Measurements from ENCODE around the gene THAP4.
"Not testable (repeated sequence)": the region's sequence is repeated elsewhere in the genome, so short reads cannot be mapped to it uniquely, and the experiment has no call there.

THAP4 gene

DNA sequence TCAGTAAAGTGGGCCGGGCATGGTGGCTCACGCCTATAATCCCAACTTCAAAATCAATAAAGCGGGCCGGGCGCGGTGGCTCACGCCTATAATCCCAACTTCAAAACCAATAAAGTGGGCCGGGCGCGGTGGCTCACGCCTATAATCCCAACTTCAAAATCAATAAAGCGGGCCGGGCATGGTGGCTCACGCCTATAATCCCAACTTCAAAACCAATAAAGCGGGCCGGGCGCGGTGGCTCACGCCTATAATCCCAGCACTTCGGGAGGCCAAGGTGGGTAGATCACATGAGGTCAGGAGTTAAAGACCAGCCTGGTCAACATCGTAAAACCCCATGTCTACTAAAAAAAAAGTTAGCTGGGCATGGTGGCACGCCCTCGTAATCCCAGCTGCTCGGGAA, 25.8 kb upstream of the THAP4 start:
- FAIRE-seq = not testable (repeated sequence)

DNA sequence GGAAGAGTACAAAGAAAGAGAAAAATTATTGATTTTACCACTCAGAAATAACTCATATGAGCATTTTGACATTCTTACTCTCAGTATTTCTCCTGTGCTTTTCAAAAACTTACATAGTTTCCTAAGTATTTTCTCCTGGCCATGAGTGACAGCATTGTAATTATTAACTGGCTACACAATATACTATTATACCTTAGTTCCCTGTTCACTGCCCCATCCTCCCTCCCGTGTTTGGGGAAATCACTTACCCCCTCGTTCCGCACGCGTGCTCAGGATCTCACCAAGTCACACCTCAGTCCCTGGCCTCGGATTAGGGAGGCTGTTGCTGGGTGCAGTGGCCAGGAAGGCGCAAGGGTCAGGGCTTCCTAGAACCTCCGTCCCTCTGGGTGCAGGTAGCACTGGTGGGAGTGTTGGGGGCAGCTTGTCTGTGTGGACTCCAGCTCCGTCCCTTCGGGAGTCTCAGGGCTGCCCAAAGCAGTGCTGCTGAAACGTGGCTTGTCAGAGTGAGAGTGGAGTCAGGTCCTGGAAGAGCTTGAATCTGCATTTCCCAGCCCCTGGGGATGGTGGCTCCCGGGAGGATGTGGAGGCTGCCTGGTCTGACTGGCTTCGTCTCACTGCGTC, 23.7 kb upstream of the THAP4 start:
- FAIRE-seq = no peak

DNA sequence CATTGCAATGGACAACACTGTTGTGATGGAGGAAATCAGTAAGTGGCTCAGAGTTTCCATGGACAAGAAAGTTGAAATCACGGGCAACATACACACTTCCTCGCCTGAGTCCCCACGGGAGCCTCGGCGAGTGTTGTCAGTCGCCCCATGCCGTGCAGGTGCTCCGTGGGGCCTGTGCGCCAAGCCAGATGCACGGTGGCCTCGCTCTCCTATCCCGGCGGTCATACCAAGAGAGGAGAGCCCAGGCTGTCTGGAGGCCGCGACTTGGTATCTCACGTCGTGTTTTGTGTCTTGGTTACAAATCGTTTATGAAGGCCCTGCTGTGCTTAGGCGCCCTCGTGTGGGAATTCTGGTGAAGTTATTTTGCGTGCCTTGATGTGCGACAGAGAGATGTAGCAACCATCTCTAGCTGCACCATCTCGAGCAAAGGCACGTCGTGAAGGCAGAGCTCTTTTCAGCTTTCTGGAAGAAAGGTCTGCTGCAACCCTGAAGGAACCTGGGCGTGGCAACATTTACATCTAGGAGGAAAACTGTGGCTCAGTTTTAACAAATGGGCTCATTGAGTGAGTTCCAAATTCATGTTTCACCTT, 22.3 kb upstream of the THAP4 start:
- peak; percentile 81 for FAIRE-seq

DNA sequence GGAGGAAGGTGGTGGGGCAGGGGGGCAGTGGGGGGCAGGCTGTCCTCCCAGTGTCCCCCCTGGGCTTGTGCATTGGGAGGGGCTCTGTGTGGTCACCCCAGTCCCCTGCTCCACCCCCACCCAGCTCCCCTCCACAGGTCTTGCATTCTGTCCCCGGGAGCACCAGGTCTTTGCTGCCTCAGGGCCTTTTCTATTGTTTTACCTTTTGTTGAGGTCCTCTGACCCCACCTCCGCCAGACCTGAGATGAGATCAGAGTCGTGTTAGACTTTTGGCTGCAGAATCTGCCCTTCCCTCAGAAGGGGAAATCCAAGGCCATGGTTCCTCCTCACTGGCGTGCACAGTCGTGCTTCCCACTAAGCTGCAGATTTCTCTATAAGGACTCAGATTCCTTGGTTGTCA, 21.3 kb upstream of the THAP4 start:
- FAIRE-seq = no peak

DNA sequence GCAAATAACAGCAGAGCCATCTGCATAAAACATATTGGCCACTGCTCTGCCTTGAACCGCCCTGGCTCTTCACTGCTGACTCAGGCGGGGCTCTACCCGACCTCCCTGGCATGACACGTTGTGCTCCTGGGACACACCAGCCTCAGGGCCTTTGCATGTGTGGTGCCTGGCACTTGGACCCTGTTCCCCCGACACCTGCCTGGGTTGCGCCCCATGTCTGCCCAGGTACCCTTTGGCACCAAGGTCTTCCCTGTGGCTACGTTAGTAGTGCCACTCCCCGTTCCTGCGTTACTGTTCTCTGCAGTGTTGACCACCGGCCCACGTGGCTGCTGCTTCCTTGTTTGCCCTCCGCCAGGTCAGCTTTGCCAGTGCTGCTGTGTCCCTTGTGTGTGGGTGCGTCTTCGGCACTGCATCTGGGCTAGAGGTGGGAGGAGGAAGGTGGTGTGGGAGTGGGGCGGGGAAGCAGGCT, 20.9 kb upstream of the THAP4 start:
- FAIRE-seq = no peak

DNA sequence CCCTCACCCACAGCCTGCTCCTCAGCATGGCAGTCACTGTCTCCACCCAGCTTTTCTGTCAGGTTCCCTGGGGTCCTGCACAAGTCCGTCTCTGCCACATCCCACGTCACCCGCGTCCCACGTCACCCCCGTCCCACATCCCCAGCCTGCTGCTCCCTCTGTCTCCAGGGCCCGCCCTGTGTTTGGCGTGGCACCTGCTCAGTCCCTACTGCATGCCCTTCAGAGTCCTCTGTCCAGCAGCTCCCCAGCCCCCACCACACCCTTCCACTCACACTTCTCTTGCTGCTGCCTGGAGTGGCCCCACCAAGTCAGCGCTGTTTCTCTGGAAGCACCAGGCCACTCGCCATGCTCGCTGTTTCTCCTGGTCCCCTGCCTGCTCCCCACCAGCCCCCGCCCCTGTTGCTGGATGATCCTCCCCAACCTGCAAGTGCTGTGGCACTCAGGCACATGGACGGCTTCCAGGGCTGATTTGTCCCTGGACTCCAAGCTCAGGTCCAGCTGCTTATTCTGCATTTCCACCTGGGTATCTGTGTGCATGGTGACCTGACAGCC, 19.3 kb upstream of the THAP4 start:
- FAIRE-seq = no peak

DNA sequence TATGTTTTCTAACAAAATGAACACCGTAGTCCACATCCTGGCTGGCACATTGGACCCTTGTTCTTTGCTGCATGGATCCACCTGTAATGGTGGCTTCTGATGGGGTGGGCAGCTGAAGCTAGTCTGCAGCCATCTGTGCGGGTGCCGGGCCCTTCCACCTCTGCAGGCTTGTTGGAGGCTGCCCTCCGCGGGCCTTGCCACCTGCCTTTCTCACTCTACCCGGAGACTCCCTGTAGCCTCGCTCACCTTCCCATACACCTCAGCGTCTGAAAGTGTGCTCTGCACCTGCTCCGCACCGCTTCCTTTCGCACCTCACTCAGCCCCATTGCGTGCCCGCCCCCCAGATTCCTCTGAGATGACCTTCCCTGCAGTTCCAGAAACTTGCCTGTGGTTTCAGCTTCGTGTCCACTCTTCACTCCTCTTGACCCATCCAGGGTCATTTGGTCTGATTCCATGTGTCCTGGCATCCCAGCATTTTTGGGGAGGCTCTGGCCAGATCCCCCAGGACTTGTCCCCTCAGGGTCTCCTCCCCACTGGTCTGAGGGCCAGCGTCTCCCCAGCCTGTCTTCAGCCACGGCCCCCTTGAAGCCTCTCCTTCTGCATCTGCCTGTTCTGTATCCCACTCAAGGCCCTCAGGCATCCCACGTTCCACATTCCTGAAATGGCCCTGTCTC, 18.7 kb upstream of the THAP4 start:
- FAIRE-seq = no peak

DNA sequence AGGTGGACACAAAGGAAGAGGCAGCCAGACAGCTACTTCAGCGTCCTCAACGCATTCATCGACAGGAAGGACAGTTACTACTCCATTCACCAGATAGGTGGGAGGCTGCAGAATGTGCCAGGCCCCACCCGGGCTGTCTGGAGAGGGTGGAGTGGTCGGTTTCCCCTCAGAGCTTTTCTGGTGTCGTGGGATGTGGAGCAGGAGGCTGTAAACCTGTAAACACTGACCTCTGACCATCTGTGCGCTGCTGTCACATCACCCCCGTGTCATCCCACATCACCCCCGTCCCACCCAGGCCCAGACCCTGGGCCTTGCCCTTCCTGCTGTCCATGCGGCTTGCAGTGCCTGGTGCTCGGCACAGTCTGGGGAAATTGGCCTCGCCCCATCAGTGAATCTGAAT, 17.6 kb upstream of the THAP4 start:
- no peak for FAIRE-seq

DNA sequence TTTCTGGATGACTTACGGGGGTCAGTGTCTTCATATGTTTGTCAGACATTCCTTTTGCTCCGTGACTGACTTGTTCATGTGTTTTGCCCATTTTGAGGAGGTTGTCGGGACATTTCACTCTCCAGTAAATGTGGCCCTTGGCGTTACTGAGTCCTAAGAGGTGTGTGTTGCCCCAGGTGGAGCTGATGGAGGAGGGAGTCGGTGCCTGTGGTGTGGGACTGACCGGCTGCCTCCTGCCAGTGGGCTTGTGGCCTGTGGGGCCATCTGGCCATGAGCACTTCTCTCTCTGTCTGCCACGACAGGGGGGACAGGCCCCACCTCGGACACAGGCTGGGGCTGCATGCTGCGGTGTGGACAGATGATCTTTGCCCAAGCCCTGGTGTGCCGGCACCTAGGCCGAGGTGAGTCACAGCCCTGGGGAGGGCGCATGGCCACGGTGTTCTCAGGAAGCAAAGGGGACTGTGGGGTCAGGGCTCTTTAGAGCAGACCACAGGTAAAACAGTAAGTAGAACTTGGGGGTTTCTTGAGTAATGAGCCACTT, 16.3 kb upstream of the THAP4 start:
- no peak for FAIRE-seq

DNA sequence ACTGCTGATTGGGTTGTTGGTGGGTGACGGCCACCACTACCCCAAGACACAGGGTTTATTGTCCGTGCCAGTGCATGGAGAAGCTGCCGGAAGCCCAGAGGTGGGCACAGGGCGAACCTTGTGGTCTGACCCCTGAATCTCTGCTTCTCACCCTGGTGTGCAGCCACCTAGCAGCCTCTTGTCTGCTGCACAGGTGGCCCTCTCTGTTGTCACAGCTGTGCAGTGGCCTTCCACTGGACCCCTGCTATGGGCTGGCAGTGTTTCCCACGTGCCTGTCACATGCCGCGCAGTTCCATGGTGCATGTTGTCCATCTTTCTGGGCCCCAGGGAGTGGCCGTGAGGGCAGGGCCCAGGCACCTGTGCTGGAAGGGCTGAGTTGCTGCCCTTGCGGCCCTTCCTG, 15.8 kb upstream of the THAP4 start:
- no peak for FAIRE-seq

DNA sequence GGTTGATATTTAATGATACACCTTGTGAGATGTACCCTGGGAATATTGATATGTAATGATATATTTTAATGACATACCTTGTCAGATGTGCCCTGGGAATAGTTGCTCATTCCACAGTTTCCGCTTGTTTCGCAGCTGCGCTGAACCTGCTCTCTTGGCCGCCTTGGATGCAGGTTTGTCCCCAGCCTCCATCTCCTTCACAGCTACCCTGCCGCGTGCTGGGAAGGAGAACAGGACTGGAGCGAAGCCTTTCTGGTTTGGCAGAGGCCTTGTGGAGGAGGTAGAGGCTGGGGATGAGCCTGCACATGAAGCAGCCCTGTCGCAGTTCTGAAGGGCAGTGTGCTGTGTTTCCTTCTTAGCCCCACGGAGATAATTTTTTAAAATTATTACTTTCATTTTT, 15.2 kb upstream of the THAP4 start:
- no peak for FAIRE-seq

DNA sequence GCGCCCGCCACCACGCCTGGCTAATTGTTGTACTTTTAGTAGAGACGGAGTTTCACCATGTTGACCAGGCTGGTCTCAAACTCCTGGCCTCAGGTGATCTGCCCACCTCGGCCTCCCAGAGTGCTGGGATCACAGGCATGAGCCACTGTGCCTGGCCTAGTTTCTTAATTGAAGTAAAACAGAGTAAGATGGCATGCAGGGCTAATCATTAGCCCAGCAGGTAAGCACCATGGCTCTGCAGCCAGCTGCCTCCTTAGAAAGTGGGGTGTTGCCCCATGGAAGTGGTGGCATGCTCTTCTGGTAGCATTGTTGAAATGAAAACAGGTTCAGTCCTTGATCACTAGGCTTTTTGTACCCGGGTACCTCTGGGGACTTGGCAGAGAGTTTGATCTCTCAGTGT, 13.0 kb upstream of the THAP4 start:
- FAIRE-seq = no peak

DNA sequence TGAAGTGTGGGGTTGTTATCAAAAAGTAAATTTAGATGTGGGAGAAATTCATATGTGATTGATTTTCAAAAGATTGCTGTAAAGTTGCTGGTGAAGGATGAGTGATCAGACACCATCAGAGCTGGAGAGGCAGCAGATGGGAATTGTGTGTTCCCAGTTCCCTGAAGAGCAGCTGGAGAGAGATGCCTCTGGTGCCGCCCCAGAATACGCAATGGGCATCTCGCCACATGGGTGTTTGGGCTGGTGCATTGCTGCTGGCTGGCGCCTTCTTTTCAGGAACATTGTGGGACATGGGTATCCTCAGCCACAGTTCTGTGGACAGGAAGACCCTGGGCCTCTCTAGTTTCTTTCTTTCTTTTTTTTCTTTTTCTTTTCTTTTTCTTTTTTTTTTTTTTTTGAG, 12.4 kb upstream of the THAP4 start:
- FAIRE-seq = no peak

DNA sequence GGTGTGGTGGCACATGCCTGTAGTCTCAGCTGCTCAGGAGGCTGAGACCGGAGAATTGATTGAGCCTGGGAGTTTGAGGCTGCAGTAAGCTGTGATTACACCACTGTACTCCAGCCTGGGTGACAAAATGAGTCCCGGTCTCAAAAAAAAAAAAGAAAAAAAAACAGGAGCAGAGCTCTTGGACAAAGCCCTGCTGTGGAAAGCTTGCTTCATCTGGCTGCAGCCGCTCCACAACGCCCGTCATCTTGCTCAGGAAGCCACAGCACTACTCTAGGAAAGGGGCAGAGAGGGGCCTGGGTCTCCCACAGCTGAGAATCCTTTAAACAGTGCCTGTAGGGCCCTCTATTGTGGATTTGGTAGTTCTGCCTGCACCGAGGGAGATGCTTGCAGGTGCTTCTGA, 11.5 kb upstream of the THAP4 start:
- no peak for FAIRE-seq

DNA sequence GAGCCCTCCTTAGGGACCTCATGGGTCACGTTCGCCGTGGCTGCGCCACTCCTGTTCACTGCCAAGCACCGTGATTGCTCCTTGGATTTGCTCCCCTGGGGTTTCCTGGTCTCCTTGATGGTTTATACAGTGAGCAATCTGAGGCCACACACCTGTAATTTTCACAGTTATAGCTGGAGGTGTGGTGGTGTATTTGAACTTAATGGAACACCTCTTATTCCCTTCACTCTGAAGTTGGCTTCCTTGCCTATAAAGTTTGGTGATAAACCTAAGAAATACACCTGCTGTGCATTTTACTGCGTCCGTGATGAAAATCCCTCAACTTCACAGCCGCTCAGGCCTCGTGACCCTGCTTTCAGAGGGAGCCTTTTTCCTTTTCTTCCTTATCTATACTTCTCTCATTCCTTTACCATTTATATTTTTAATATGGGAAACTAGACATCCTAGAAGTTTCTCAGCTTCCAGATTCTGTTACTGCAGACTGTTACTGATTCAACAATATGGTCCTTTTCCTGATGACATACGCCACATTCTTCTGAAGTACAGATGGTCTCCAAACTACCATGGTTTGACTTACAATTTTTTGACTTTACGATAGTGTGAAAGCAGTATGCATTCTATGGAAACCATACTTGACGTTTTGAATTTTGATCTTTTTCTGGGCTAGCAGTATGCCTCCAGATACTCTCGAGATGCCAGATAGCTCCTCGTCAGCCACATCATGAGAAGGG, 9.1 kb upstream of the THAP4 start:
- FAIRE-seq = no peak

DNA sequence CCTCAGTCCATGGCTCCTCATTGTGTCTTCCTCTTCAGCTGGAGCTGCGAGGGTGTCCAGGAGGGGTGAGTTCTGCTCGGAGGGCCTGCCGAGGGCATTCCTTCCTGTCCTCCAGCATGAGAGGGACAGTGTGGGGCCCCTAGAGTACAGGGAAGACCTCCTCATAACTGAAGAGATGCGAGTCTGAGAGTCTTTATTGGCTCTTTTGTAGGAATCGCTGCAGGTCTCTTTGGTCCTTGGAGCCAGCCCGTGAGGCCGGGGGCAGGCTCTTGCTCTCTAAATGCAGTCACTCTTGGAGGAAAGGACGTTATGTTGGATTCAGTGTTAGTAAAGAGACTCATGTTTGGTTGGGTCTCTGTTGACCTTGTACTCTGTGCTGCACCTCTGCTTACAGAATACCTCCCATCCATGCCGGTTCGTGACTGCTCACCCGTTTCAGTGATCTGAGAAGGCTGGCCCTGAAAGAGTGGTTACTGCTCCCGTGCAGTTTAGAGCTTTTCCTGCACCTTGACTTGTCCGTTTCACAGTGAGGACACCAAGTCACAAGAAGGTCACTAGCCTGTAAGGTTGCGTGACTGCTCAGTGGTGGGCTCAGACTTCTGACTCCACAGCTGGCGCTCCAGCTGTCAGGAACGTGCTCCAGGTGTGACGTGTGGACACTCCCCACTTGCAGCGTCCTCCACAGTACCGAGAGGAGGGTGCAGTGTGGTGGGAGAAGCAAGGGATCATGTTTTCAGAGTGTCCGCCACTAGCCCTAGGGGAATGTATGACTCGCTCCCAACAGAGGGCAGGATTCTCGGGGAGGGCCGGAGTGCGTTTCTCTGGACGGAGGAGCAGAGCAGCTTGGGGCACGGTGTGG, 8.3 kb upstream of the THAP4 start:
- no peak for FAIRE-seq

DNA sequence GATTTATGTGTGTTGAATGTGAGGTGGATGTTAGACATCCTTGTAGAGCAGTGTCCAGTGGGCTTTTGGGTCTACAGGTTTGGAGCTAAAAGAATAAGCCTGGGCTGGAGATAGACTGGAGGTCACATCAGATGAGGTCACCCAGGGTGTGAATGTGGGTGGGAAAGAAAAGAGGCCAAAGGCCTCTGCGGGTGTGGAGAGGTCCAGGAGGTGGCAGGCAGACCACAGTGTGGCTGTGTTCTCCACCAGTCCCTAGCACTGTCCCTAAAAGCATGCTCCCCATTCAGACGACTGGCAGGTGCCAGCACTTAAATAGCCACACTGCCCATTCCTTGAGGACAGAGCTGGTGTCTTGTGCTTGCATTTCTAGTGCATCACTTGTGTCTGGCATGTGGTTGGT, 4.7 kb upstream of the THAP4 start:
- FAIRE-seq = no peak

DNA sequence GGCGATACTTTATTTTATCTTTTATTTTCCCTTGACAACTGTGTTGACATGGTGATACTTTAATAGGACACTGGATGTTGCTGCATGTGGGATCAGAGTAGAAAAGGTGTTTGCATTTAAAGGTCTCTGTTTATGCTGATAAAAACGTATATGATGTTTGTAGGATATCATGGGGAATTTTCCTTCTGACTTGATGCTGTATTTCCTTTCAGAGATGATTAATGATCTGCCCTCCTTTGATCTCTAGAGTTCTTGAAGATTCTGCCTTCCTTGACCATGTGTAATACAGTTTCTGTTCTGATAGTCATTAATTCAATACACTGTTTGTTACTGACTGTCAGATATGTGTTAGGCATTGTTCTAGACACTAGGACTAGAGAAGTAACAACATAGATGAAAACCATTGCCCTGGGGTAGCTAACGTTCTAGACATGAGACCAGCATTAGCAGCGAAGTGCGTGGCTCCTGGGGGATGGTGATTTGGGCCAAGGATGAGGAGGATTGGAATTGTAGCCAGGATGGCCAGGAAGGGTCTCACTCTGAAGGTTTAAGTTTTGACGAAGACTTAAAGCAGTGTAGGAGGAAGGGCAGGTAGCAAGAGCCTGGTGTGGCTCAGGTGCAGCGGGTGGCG, 3.3 kb upstream of the THAP4 start:
- no peak for FAIRE-seq

DNA sequence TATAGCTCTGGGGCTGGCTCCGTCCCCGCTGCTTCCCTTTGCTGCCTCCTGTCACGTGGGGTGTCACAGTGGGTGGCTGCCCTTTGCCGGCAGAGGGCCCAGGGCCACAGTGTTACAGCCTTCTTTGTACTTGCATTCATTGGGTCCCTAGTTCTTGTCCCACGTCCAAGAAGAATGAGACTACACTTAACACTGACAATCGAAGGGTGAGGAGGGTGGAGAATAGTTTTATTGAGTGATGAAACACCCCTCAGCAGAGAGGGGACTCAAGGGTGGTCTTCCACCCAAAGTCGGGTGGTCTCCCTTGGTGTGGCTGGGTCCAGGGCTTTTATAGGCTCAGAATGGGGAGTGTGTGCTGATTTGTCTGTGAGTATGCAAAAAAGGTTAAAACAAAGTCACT, 2.4 kb upstream of the THAP4 start:
- FAIRE-seq = no peak

DNA sequence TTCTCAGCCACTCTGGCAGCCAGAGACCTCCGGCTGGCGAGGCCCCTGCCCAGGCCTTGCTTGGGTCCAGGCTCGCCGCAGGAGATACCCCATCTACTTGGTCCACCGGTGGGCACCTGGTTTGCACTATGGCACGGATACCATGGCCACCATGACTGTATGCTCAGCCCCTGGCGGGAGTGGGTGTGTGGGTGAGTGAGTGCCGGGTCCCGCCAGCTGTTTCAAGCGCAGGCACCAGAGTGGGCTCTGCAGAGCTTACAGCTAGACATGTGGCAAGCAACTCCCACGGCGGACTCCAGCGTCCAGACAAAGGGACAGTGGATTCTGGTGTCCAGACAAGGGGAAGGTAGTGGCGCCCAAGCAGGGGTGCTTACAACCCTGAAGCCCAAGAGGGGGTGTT, 2.0 kb upstream of the THAP4 start:
- no peak for FAIRE-seq

DNA sequence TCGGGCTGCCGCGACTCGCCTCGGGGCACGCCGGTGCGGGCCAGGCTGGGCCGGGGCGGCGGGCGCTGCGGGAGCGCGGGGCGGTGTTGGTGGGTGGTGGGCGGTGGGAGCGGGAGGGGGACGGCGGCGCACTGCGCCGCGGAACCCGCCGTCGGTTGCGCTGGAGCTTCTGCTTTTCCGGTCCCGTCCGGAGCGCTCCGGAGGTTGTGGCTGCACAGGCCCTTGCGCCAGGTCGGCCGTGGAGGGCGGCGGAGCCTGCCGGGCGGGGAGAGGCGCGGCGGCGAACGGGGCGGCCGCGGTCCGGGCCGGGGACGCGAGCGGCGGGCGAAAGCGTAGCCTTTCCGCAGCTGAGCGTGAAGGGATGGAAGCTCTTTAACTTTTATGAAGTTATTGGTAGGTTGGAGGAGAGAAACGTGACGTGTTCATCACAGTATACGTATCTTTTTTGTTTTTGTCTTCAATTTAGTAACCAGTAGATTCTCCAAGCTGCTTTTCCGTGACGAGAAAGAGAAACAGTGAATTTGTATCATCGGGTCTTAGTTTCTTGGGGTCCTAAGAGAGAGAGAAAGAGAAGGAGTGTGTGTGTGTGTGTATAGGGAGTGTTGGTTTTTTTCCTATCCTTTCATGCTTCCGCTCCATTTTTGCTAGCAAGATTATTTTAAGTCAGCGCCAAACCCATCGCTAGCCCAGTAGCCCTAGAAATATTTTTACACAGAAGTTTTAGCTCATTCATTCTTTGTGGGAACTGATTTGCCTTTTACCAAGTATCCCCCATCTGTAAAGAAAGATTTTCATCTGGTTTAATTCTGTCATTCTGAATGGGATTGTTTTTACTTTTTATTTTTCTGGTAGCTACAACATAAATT, 1.1 kb upstream of the THAP4 start:
- no peak for FAIRE-seq
